HepG2 (cell line): ENCODE measurements around the gene IRF2. TPM values are rescaled to one million over a fixed set of nuclear protein-coding genes. Genes with fewer than 3 reads are reported as not detected.
A peak's percentile ranks its signal among the peaks of the same experiment; 100 is the strongest.

Experiments used
- ATAC-seq: fragments of 200-7000 bp; cut with Tn5 transposase; 3 replicates; pipeline ENCODE4 v1.9.1; 2020; ENCODE audit warnings: mild to moderate bottlenecking, moderate library complexity
- BruUV-seq: library from RNA; stranded (reverse); fragments of 400-500 nt; replicated peaks from 2 replicates; lab custom pipeline; 2021; lab: Mats Ljungman, UMichigan
- CTCF ChIA-PET: fragments of 300-600 bp; formaldehyde crosslinking; extraction: SDS; loops from one replicate; lab custom pipeline; 2021; ENCODE audit warnings: low total read pairs, inconsistent platforms, low intra/inter-chr PET ratio; lab: Yijun Ruan, JAX
- POLR2A ChIA-PET: fragments of 350-600 bp; sonication (Branson Sonifier 250); formaldehyde crosslinking; loops from one replicate; lab custom pipeline; 2020; ENCODE audit warnings: antibody characterized with exemption, inconsistent platforms; lab: Yijun Ruan, JAX
- DNase-seq: peaks from one replicate; pipeline ENCODE4 v3.0.0-alpha.2; 2015; ENCODE audit warnings: low spot score
- FAIRE-seq: peaks from 3 replicates; lab custom pipeline; 2011; peaks lifted over from hg19 to GRCh38; lab: Jason Lieb, UNC
- H2AFZ ChIP-seq: one replicate; pipeline ENCODE4 v1.6.1; 2011; ENCODE audit warnings: low read length, inconsistent platforms
- H3K27ac ChIP-seq: fragments of 300-600 bp; 3 replicates; pipeline ENCODE4 v1.8.0; 2011; ENCODE audit warnings: mixed run types, mild to moderate bottlenecking, mixed read lengths, low read length, inconsistent platforms; ENCODE audit not compliant: insufficient read depth; ENCODE audit errors: extremely low read length
- H3K27me3 ChIP-seq, 2 experiments: fragments of 200-600 bp in 1 of 2; 2 replicates in 1 of 2; 3 replicates in 1 of 2; pipeline versions ENCODE4 v1.6.0 to v1.8.0; 2011; ENCODE audit warnings: low read length in 2 of 2, mild to moderate bottlenecking in 2 of 2, moderate library complexity in 2 of 2, inconsistent platforms in 1 of 2; ENCODE audit not compliant: insufficient read depth in 2 of 2, control insufficient read depth in 1 of 2
- H3K36me3 ChIP-seq, 2 experiments: fragments of 200-600 bp in 1 of 2; replicated peaks in 1 of 2; 2 replicates in 1 of 2; 3 replicates in 1 of 2; pipeline versions ENCODE4 v1.5.1 to v1.8.0; 2011; ENCODE audit warnings: low read length in 2 of 2, inconsistent platforms in 1 of 2; ENCODE audit not compliant: insufficient read depth in 2 of 2, control insufficient read depth in 1 of 2
- H3K4me1 ChIP-seq: 2 replicates; pipeline ENCODE4 v1.5.1; 2012; ENCODE audit warnings: low read length, inconsistent platforms; ENCODE audit not compliant: insufficient read depth
- H3K4me2 ChIP-seq: 2 replicates; pipeline ENCODE4 v1.6.0; 2011; ENCODE audit warnings: low read depth, low read length, inconsistent platforms
- H3K4me3 ChIP-seq, 3 experiments: fragments of 200-600 bp in 1 of 3; sonication (generic), shearing (Covaris generic) in 1 of 3; replicated peaks in 1 of 3; 2 replicates each; pipeline ENCODE4 v1.5.1; 2011 to 2016; ENCODE audit warnings: low read length in 3 of 3, inconsistent platforms in 2 of 3, low read depth in 2 of 3, mild to moderate bottlenecking in 2 of 3, control low read depth in 1 of 3, mixed read lengths in 1 of 3; ENCODE audit not compliant: insufficient read depth in 1 of 3
- H3K79me2 ChIP-seq: one replicate; pipeline ENCODE4 v1.6.1; 2011; ENCODE audit warnings: low read length, inconsistent platforms; ENCODE audit not compliant: insufficient read depth
- H3K9ac ChIP-seq: 2 replicates; pipeline ENCODE4 v1.6.0; 2011; ENCODE audit warnings: mild to moderate bottlenecking, low read depth, low read length, inconsistent platforms; ENCODE audit not compliant: insufficient read depth
- H3K9me3 ChIP-seq: 2 replicates; pipeline ENCODE4 v1.5.1; 2012; ENCODE audit warnings: mild to moderate bottlenecking, low read length
- H4K20me1 ChIP-seq: 2 replicates; pipeline ENCODE4 v1.6.0; 2011; ENCODE audit warnings: inconsistent platforms, mild to moderate bottlenecking, low read length, moderate library complexity; ENCODE audit not compliant: insufficient read depth
- ARNTL ChIP-seq: sonication (generic); formaldehyde crosslinking; IDR thresholded peaks from 2 replicates; pipeline ENCODE4 v1.4.0; 2020; ENCODE audit warnings: mild to moderate bottlenecking, missing genetic modification reagents
- CC2D1A ChIP-seq: sonication (generic); formaldehyde crosslinking; IDR thresholded peaks from 2 replicates; pipeline ENCODE4 v1.8.1; 2023; ENCODE audit warnings: mild to moderate bottlenecking, missing genetic modification reagents
- KLF12 ChIP-seq: sonication (generic); formaldehyde crosslinking; IDR thresholded peaks from 2 replicates; pipeline ENCODE4 v1.4.0; 2020; ENCODE audit warnings: missing genetic modification reagents, borderline replicate concordance
- NKX3-1 ChIP-seq: sonication (generic); formaldehyde crosslinking; IDR thresholded peaks from 2 replicates; pipeline ENCODE4 v1.5.0; 2020; ENCODE audit warnings: missing genetic modification reagents
- PRMT3 ChIP-seq: sonication (generic); formaldehyde crosslinking; IDR thresholded peaks from 2 replicates; pipeline ENCODE4 v1.8.1; 2022; ENCODE audit warnings: low read depth, mild to moderate bottlenecking, moderate library complexity, missing genetic modification reagents, borderline replicate concordance
- PRPF4 ChIP-seq: fragments of 200-400 bp; formaldehyde crosslinking; IDR thresholded peaks from 2 replicates; pipeline ENCODE4 v1.6.1; 2016; ENCODE audit warnings: low read length, low read depth; ENCODE audit not compliant: poor library complexity, severe bottlenecking
- TARDBP ChIP-seq: sonication (generic); formaldehyde crosslinking; IDR thresholded peaks from 2 replicates; pipeline ENCODE4 v1.8.0; 2022; ENCODE audit warnings: mild to moderate bottlenecking, missing genetic modification reagents
- TRIM24 ChIP-seq: sonication (generic); formaldehyde crosslinking; IDR thresholded peaks from 2 replicates; pipeline ENCODE4 v1.8.0; 2022; ENCODE audit warnings: mild to moderate bottlenecking, missing genetic modification reagents
- USF2 ChIP-seq, 2 experiments: sonication (generic) in 1 of 2; formaldehyde crosslinking in 1 of 2; IDR thresholded peaks; 2 replicates each; pipeline versions ENCODE4 v1.5.1 to v1.6.1; 2011 to 2020; ENCODE audit warnings: borderline replicate concordance in 1 of 2, low read depth in 1 of 2, low read length in 1 of 2, mild to moderate bottlenecking in 1 of 2, missing genetic modification reagents in 1 of 2, moderate library complexity in 1 of 2
- ZMYM2 ChIP-seq: sonication (generic); formaldehyde crosslinking; IDR thresholded peaks from 2 replicates; pipeline ENCODE4 v1.8.0; 2022; ENCODE audit warnings: mild to moderate bottlenecking, missing genetic modification reagents
- ZNF460 ChIP-seq: sonication (generic); formaldehyde crosslinking; IDR thresholded peaks from 2 replicates; pipeline ENCODE4 v1.5.1; 2020; ENCODE audit warnings: missing genetic modification reagents, mild to moderate bottlenecking, borderline replicate concordance
- ZNF674 ChIP-seq: sonication (generic); formaldehyde crosslinking; IDR thresholded peaks from 2 replicates; pipeline ENCODE4 v1.5.0; 2020; ENCODE audit warnings: low read depth, mild to moderate bottlenecking, missing genetic modification reagents
- ZNF691 ChIP-seq: sonication (generic); formaldehyde crosslinking; IDR thresholded peaks from 2 replicates; pipeline ENCODE4 v1.4.0; 2020; ENCODE audit warnings: missing genetic modification reagents, low read depth, mild to moderate bottlenecking, borderline replicate concordance
- ZNF784 ChIP-seq: sonication (generic); formaldehyde crosslinking; IDR thresholded peaks from 2 replicates; pipeline ENCODE4 v1.5.1; 2020; ENCODE audit warnings: missing genetic modification reagents, mild to moderate bottlenecking, borderline replicate concordance
- WGBS: methylation state at CpG from one replicate; pipeline ENCODE4 v1.1.6; 2017; ENCODE audit warnings: low lambda C conversion rate; 5-methylcytosine and 5-hydroxymethylcytosine counted together
- in situ Hi-C: cut with HindIII; loops from 2 replicates; pipeline ENCODE4 v1.10.0; 2017; ENCODE audit warnings: low pct_unique_long_range_greater_than_20kb; ENCODE audit not compliant: extremely low pct_ligation_motif_present
- intact Hi-C: fragments of 100-400 bp; cut with micrococcal nuclease; formaldehyde crosslinking; loops from one replicate; pipeline ENCODE4 v1.10.0; 2022; ENCODE audit not compliant: unreplicated experiment
- polyA plus RNA-seq, 8 experiments: library from polyadenylated mRNA; depleted of rRNA in 3 of 8; stranded (reverse) in 7 of 8; unstranded in 1 of 8; fragments of >200 nt; fragmentation: Illumina TruSeq in 4 of 8; extraction: Trizol in 4 of 8; gene quantifications; 2 replicates each; pipeline versions ENCODE4 v1.2.1 to v1.2.3, GENCODE V29; 2011 to 2016; ENCODE audit warnings: low read depth in 4 of 8, missing spikeins in 1 of 8, mixed read lengths in 1 of 8; ENCODE audit not compliant: insufficient read depth in 1 of 8
- total RNA-seq, 5 experiments: library from RNA; depleted of rRNA; stranded (reverse); fragments of >200 nt; fragmentation: Illumina TruSeq; extraction: Trizol; gene quantifications; 2 replicates each; pipeline ENCODE4 v1.2.3, GENCODE V29; 2016; ENCODE audit warnings: low read depth in 1 of 5

The IRF2 gene
- total and polyA plus RNA-seq, 2 of the 13 experiments (the other 11 are each of a cell fraction or from before 2014, with no cell fraction given): 15.5 to 28.8 TPM

GRCh38 chr4:184364100-184364921 lies 110.0 kb downstream of the IRF2 start (continued):
- TF ChIP-seq ZNF691 (CRISPR knock-in tag) (no peak; the same call in 1 of the 2 replicates), PRMT3 (CRISPR knock-in tag) (no peak), ZNF674 (no peak), NKX3-1 (CRISPR knock-in tag) (0 out of 2 replicates have a peak, but pooled peaks have one; percentile 48), ZNF460 (CRISPR knock-in tag) (no peak), KLF12 (no peak), ZNF784 (CRISPR knock-in tag) (no peak)

GRCh38 chr4:184363258-184363657 lies 111.1 kb downstream of the IRF2 start:
- H3K9ac ChIP-seq: no peak overlapping the region
- no TSS peak for BruUV-seq
- no peaks in the 10 kb centered on the region for H3K79me2 ChIP-seq
- no peak for FAIRE-seq
- H2AFZ ChIP-seq: no peak overlapping the region
- no peak overlapping the region for H3K4me2 ChIP-seq
- ChIA-PET POLR2A (interaction anchor here (1.5 to 2.3 kb wide), 2 partner anchors 15 to 71 kb away, joined by 3 to 34 read pairs; no protein-coding TSS in a partner anchor), CTCF (no interaction called here)
- ATAC-seq: no peak
- 88% methylated on average over 4 of the region's 6 CpGs for WGBS
- no peaks in the 10 kb centered on the region for H3K9me3 ChIP-seq
- H3K4me1 ChIP-seq: peaks cover 59% of the 10 kb centered on the region
- peak overlapping the region; percentile 70 for H3K27ac ChIP-seq
- H3K27me3 ChIP-seq: no peaks in the 10 kb centered on the region
- no peak overlapping the region for H3K4me3 ChIP-seq
- no peaks in the 10 kb centered on the region for H4K20me1 ChIP-seq
- in situ Hi-C loops (no loop called here), intact Hi-C loops (no loop called here)
- H3K36me3 ChIP-seq: no peaks in the 10 kb centered on the region
- no peak for DNase-seq
- TF ChIP-seq TARDBP: no peak
- TF ChIP-seq TRIM24 (CRISPR knock-in tag): no peak
- TF ChIP-seq PRPF4: peak; percentile 27
- no peak for TF ChIP-seq ZMYM2 (CRISPR knock-in tag)
- no peak for TF ChIP-seq CC2D1A (CRISPR knock-in tag)
- no peak for TF ChIP-seq USF2 (IDR thresholded peaks at IDR 0.05; ENCODE audit: low read depth, low read length)
- no peak for TF ChIP-seq USF2 (CRISPR knock-in tag; IDR thresholded peaks at IDR 0.05; ENCODE audit: borderline replicate concordance)
- peak; percentile 3; the same call in 1 of the 2 replicates for TF ChIP-seq ARNTL (CRISPR knock-in tag)
